Stimulated activated naive B cell treated with anti-CD40 and anti-IgM and Interleukin-4, amounts not matched to agents 10 μg/mL and 1 μg/mL and 100 μg/mL, for 72 hours (primary cell): Measurements from ENCODE around the gene MBP.

Experiments used
- ATAC-seq, 2 donors: fragments of 150-1000 bp; cut with Tn5 transposase; replicated peaks; 2 replicates each; pipeline ENCODE4 v1.10.0; 2021; ENCODE audit warnings: moderate library complexity in 1 of 2
- DNase-seq: peaks from one replicate; pipeline ENCODE4 v3.0.0; 2021
- H3K27ac Mint-ChIP-seq: one replicate; pipeline ENCODE4 v1.8.0; 2022; ENCODE audit warnings: mild to moderate bottlenecking, mixed read lengths
- H3K27me3 Mint-ChIP-seq, 2 donors: one replicate each; pipeline ENCODE4 v1.8.0; 2022; ENCODE audit warnings: mixed read lengths in 2 of 2
- H3K36me3 Mint-ChIP-seq, 2 donors: one replicate each; pipeline ENCODE4 v1.8.0; 2022; ENCODE audit warnings: mixed read lengths in 2 of 2, mild to moderate bottlenecking in 1 of 2
- H3K4me1 Mint-ChIP-seq, 2 donors: one replicate each; pipeline ENCODE4 v1.8.0; 2022; ENCODE audit warnings: mixed read lengths in 2 of 2, mild to moderate bottlenecking in 1 of 2
- H3K4me3 Mint-ChIP-seq, 2 donors: one replicate each; pipeline ENCODE4 v1.8.0; 2022; ENCODE audit warnings: mild to moderate bottlenecking in 2 of 2, mixed read lengths in 2 of 2, moderate library complexity in 1 of 2
- H3K9me3 Mint-ChIP-seq, 2 donors: one replicate each; pipeline ENCODE4 v1.8.0; 2022; ENCODE audit warnings: mixed read lengths in 2 of 2, mild to moderate bottlenecking in 1 of 2

Gene MBP

DNA sequence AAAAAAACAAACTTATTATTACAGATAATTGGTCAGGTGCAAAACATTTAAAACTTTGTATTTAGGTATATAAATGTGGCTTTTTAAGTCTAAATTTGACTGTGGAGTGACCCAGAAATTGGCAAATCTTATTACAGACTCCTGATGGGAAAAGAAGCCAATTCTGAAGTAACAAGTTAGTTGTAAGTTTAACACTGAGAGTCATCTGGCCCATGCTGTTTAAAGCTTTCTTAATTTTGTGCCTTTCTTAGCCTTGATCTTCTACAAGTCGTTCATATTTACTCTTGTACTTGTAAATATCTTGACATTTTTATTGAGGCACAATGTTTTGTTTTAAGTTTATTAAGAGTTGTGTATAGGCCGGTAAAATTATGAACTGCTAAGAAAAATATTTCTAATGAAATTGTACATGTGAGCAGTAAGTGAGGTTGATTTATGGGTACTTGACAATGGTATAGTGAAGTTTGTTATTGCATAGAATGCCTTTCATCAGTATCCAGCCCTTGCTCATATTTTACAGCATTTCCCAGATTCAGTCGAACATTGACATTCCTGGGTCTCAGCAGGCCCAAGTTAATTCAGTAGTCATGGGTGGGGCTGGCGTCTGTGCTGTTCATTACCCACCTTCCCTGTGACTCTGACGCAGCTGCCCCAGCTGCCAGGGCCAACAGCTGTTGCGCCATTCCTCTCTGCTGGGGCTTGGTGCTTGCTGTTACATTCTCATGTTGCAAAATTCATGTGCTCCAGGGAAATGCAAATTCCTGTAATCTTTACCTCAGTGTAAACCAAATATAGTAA lies 188.8 kb downstream of the MBP start:
- no peak for DNase-seq
- Mint-ChIP-seq H3K27me3 (no peaks in the 10 kb centered on the region), H3K4me1 (peaks cover 0 to 2% of the 10 kb centered on the region in 2 donors), H3K27ac (no peak overlapping the region), H3K9me3 (peaks cover 0 to 10% of the 10 kb centered on the region in 2 donors), H3K36me3 (peaks cover 37 to 53% of the 10 kb centered on the region in 2 donors), H3K4me3 (no peak overlapping the region)
- ATAC-seq: no peak

DNA sequence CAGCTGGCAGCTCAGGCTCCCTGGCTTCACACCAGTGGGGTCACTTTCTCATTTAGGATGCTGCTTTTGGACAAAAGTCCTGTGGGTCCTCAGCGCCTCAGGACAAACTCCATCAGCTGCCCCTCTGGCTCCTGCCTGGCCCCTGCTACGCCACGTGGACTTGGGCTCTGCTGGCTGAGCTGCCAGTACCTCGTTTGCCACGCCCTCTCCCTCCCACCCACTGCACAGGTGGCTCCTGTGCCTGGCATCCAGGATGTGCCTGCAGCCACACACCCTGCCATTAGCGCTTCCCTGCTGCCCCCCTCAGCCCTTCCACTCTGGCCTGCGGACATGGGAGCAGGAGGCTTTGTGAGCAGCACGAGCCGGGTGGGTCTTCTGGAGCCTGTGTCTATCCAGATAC lies 191.3 kb downstream of the MBP start:
- no peak overlapping the region for H3K27ac Mint-ChIP-seq
- DNase-seq: no peak
- H3K36me3 Mint-ChIP-seq: peaks cover 20 to 47% of the 10 kb centered on the region in 2 donors
- H3K27me3 Mint-ChIP-seq: no peaks in the 10 kb centered on the region
- ATAC-seq: no peak
- H3K4me3 Mint-ChIP-seq: no peak overlapping the region
- H3K4me1 Mint-ChIP-seq: peaks cover 0 to 6% of the 10 kb centered on the region in 2 donors
- H3K9me3 Mint-ChIP-seq: peaks cover 0 to 6% of the 10 kb centered on the region in 2 donors

DNA sequence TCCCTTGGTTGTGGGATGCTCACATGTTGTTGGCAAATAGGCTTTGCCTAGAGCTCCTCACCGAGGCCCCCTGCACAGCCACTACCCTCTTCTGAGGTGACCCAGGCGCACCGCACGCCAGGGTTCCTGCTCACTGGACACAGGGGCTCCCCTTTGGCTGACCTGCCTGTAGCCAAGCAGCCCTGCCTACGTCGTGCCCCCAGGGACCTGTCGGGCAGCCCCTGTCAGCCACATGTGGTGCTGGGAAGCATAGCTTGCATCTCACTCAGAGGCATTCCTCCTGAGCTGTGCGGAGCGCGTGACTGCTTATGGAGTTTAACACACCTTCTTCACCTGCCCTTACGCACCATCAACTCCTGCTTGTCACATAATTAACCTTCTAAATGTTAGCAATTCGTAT lies 194.0 kb downstream of the MBP start:
- Mint-ChIP-seq H3K27me3 (no peaks in the 10 kb centered on the region), H3K9me3 (no peaks in the 10 kb centered on the region), H3K4me1 (peaks cover 0 to 4% of the 10 kb centered on the region in 2 donors), H3K4me3 (no peak overlapping the region), H3K27ac (peak overlapping the region; percentile 20), H3K36me3 (peaks cover 21 to 46% of the 10 kb centered on the region in 2 donors)
- DNase-seq (no peak), ATAC-seq (peak in 1 of 2 donors; percentile 74)

DNA sequence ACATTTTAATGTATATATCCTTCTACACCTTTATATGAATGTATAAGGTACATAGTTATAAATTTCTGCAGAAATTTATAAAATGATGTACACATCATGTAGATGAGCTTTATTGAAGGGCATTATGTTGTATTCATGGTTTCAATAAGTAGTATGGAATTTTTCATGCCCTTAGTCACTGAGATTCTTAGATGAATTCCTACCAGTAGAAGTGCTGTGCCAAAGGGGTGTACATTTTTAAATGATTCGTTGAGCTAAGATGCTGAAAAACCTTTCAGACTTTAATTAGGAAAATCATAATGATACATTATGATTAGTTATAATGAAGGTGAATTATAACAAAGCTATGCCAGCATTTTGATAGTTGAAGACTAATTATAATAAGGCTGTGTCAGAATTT lies 195.0 kb downstream of the MBP start:
- H3K27me3 Mint-ChIP-seq: no peaks in the 10 kb centered on the region
- H3K4me1 Mint-ChIP-seq: peaks cover 0 to 6% of the 10 kb centered on the region in 2 donors
- ATAC-seq (no peak), DNase-seq (no peak)
- H3K27ac Mint-ChIP-seq: no peak overlapping the region
- no peaks in the 10 kb centered on the region for H3K9me3 Mint-ChIP-seq
- no peak overlapping the region for H3K4me3 Mint-ChIP-seq
- peaks cover 26 to 49% of the 10 kb centered on the region in 2 donors for H3K36me3 Mint-ChIP-seq

DNA sequence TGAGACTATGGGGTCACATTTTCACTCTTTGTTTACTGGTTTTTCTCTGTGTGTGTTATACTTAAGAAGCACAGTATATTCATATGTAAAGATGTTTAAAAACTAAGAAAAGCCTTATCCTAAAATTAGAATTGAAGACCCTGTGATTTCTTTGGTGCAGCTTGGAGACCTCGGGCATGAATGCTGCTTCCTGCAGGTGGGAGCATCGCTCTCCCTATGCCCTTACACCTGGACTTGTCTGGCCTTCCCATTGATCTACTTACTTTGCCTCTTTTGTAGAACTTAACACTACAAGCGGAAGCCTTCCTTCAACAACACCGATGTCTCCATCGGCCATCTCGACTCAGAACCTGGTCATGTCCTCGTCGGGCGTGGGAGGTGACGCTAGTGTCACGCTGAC lies 195.7 kb downstream of the MBP start:
- Mint-ChIP-seq H3K9me3 (no peaks in the 10 kb centered on the region), H3K36me3 (peaks cover 32 to 54% of the 10 kb centered on the region in 2 donors), H3K4me1 (peaks cover 0 to 9% of the 10 kb centered on the region in 2 donors), H3K27me3 (no peaks in the 10 kb centered on the region), H3K4me3 (no peak overlapping the region), H3K27ac (no peak overlapping the region)
- no peak for ATAC-seq
- no peak for DNase-seq

DNA sequence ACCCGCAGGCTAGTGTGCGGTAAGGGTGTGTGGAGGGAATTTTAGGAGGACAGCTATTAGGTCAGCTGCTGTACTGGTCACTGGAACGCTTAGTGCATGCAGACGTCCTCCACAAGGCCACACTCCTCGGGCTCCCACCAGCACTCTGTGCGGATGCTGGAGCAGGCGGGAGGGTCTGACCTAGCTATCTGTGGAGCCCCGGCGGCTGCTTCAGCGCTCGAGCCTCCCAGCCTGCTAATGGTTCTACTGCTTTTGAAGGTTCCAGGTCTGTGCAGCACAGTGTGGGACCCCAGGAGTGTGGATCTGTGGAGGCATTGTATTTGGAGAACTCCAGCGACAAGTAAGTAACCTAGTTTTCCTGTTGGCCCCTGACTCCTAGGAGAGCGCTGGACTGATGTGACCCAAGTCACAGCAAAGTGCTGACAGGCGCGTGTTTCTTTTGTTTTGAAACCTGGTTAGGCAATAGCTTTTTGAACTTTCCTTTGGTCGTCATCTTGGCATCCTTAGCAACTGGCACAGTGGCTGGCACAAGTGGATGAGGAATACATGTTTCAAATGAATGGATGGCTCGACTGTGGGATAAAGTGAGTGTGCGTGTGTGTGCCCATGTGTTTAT lies 196.8 kb downstream of the MBP start:
- DNase-seq (no peak), ATAC-seq (no peak)
- H3K27ac Mint-ChIP-seq: no peak overlapping the region
- no peaks in the 10 kb centered on the region for H3K9me3 Mint-ChIP-seq
- peaks cover 34 to 54% of the 10 kb centered on the region in 2 donors for H3K36me3 Mint-ChIP-seq
- H3K4me1 Mint-ChIP-seq: peaks cover 0 to 9% of the 10 kb centered on the region in 2 donors
- H3K27me3 Mint-ChIP-seq: no peaks in the 10 kb centered on the region
- H3K4me3 Mint-ChIP-seq: no peak overlapping the region

DNA sequence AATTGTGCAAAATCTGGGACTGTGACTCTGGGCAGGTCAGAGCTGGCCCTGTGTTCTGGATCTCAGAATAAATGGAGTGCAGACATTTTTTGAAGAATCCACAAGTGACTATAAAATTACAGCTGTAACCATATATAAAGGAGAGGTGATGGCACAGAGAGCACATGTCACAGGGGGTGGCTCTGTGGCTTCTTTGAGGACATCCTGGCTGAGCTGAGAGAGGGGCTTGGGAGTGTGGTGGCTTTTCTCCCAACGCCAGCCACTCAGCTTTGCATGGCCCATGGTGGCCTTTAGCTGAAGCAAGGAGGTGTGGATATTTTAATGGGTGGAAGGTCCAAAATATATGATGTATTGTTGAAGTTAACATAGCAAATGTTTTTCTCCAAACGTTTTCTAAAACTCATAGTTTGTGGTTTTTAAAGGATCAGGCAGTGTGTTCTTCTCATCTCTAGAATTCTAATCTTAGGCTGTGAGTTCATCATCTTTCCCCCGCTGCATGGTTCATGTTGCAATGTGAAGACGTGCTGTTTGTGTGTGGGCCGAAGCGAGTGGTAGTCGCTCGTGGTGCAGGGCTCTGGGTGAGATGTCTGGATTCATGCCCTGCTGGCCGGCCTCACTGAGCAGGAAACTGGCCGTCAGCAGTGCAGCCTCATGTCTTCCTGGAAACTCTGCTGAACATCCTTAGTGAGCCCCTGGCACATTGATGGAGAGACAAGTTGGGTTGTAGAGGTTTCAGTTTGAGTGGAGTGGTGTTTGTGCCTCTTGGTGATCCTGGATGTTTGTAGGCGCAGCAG lies 200.4 kb downstream of the MBP start:
- H3K4me3 Mint-ChIP-seq: no peak overlapping the region
- peaks cover 32 to 50% of the 10 kb centered on the region in 2 donors for H3K36me3 Mint-ChIP-seq
- DNase-seq: no peak
- H3K4me1 Mint-ChIP-seq: peaks cover 6 to 9% of the 10 kb centered on the region in 2 donors
- H3K9me3 Mint-ChIP-seq: no peaks in the 10 kb centered on the region
- H3K27me3 Mint-ChIP-seq: no peaks in the 10 kb centered on the region
- peak overlapping the region; percentile 59 for H3K27ac Mint-ChIP-seq
- no peak for ATAC-seq

DNA sequence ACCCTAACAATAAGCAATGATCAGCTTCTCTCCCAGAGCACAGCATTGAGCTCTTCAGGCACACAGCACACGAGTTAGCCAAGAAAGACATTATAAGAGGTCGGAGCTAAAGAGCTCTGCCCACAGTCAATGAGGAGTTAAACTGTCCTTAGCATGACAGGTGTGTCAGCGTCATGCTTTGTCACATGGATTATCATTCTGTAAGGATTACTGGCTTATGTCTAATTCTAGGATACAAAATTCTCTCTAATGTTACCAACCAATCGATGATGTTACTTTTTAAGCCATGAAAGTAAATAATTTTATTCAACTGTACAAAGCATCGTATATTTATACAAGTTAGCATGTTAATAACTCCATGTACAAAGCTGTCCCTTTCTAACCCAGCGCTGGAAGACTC lies 201.4 kb downstream of the MBP start:
- Mint-ChIP-seq H3K4me3 (no peak overlapping the region), H3K27me3 (no peaks in the 10 kb centered on the region), H3K9me3 (no peaks in the 10 kb centered on the region), H3K36me3 (peaks cover 35 to 50% of the 10 kb centered on the region in 2 donors), H3K4me1 (peaks cover 6 to 9% of the 10 kb centered on the region in 2 donors), H3K27ac (no peak overlapping the region)
- no peak for DNase-seq
- no peak for ATAC-seq
